ENCODE results near the gene ZSCAN12.

ZSCAN12 gene

GRCh38 chr6:28353356-28353755, 46.2 kb downstream of the ZSCAN12 start:
- no peak for DNase-seq

GRCh38 chr6:28351493-28351925, 48.0 kb downstream of the ZSCAN12 start:
- DNase-seq = no peak

DNA sequence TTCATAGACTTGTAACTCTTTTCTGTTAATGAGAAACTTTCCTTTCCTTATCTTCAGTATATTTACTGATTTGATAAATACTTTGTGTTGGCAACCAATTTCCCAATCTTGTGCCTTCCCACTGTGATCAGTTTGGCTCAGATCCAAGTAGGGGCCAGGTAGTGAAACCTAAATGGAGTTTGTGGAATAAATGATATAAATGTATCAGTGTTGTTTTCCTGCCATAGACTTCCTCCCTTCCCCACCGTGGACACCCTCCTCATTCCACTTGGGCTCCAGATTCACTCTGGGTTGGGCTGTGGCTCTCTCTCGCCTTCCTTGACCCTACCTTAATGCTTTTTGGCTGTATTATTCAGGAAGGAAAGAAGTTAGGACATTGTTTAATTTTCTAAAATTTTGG, 48.5 kb downstream of the ZSCAN12 start:
- DNase-seq = no peak

GRCh38 chr6:28349892-28350737, 49.4 kb downstream of the ZSCAN12 start, which contains the start of gene ZKSCAN3:
Gene ZKSCAN3 (plus strand): TSS chr6:28349947. CDS start chr6:28359587, 9,640 bp downstream.
- peak; percentile 73 for DNase-seq

DNA sequence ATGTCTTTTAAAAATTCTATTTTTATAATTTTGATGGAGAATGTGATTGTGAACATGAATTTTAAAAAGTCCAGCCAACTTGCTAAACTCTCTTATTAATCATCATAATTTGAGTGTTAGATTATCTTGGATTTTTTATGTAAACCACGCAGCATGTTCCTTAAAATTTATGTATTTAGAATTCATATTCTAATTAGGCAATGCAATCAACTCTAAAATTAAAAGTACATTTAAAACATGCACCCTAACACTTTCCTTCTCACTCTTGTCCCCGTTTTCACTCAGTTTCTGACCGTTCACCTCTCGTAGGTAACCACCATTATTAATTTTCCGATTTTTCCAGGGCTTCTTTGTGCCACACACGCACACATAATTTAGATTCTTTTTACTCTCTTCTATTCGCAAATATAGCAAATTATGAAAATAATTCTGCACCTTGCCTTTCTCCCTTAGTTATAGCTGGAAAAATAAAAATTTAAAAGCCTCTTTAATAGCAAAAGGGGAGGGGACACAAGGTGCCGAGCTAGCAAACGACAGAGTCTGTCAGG, 50.1 kb downstream of the ZSCAN12 start:
- DNase-seq = no peak

DNA sequence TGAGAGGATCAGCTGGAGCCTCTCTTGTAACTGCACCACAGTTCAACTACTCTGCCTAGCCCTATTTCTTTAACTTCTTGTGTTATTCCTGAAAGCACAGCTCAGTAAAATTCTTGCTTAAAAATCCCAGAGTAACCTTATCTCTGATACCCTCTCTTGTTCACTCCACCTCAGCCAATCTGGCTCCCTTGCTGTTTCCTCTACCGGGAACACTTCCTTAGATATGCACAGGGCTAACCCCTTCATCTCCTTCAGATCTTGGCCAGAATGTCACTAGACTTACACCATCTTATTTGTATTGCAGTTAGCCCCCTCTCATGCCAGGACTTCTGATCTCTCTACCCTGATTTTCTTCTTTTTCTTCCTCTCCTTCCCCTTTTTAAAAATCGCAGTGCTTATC, 52.4 kb downstream of the ZSCAN12 start:
- DNase-seq = no peak

GRCh38 chr6:28345201-28345600, 54.3 kb downstream of the ZSCAN12 start:
- DNase-seq = no peak

- DNase-seq = no peak
These were observed 55.5 kb downstream of the ZSCAN12 start for GRCh38 chr6:28343898-28344677.

DNA sequence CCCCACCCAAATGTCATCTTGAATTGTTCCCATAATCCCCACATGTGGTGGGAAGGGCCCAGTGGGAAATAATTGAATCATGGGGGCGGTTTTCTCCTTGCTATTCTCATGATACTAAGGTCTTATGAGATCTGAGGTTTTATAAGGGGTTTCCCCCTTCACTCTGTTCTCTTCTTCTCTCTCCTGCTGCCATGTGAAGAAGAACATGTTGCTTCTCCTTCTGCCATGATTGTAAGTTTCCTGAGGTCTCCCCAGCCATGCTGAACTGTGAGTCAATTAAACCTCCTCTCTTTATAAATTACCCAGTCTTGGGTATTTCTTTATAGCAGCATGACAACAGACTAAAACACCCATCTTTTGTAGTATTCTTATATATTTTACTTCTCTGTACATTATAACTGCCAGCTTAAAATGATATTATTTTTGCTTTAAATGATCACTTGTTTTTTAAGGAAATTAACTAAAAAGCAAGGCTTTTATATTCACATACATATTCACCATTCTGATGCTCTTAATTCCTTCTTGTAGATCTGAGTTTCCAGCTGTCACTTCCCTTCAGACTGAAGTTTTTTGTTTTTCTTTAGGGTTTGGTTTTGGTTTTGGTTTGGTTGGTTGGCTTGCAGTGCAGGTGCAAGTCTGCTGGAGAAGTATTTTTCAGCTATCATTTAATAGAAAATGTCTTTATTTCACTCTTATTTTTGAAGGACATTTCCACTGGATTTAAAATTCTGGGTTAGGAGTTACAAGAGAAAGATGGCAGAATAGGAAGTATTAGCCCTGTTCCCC, 59.0 kb downstream of the ZSCAN12 start:
- DNase-seq = no peak

DNA sequence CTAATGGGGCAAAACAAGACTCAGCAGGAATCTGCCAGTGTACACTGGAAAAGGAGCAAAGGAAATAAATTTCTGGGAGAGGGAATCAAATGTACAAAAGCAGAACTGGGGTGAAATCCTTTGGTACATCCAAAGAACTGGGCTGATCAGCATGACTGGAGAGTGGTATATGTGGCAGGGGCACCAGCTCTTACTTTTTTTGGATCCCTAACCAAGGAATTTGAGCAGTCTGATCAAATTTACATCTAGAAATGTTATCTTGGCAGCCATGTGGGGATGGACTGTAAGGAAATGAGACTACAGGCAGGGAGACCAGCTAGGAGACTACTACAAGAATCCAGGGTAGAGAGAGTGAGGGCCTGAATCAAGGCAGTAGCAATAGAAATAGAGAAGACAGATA, 62.4 kb downstream of the ZSCAN12 start:
- no peak for DNase-seq

GRCh38 chr6:28336284-28337120, 63.0 kb downstream of the ZSCAN12 start:
- DNase-seq = peak; percentile 12

DNA sequence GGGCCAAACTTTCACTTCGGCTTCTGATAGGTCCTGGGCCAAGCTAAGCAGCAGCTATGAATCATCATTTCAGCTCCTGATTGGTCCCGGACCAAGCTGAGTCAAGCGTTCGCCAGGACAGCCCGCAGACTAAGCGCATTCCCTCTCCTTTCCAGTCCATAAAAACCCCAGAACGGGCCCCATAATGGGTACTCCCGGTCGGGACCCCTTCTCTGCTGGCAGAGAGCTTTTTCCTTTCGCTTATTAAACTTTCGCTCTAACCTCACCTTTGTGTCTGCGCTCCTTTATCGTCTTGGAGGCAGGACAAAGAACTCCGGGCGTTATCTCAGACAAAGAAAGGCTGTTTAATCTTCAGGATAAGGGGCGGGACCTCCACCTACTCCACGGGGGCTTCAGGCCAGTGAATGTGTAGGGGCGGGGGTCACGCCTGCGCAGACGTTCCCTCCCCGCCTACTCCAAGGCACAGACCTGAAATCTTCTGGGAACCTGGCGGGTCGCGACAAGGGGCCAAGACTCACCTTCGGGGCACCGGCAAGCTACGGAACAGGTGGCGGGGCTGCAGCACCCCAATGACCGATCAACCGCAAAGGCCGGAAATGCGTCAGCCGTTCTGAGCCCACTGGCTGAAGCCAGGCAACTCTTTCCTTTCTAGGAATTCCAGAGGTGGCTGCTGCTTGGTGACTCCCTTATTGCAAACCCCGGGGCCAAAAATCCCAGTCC, 63.8 kb downstream of the ZSCAN12 start, which contains the start of gene ZSCAN31:
TSS of gene ZSCAN31 (minus strand) at position 585 of the 720 bp plus-strand sequence. CDS start 6,465 bp downstream, outside the sequence.
- DNase-seq = peak; percentile 94

GRCh38 chr6:28335040-28335563, 64.4 kb downstream of the ZSCAN12 start:
- no peak for DNase-seq

DNA sequence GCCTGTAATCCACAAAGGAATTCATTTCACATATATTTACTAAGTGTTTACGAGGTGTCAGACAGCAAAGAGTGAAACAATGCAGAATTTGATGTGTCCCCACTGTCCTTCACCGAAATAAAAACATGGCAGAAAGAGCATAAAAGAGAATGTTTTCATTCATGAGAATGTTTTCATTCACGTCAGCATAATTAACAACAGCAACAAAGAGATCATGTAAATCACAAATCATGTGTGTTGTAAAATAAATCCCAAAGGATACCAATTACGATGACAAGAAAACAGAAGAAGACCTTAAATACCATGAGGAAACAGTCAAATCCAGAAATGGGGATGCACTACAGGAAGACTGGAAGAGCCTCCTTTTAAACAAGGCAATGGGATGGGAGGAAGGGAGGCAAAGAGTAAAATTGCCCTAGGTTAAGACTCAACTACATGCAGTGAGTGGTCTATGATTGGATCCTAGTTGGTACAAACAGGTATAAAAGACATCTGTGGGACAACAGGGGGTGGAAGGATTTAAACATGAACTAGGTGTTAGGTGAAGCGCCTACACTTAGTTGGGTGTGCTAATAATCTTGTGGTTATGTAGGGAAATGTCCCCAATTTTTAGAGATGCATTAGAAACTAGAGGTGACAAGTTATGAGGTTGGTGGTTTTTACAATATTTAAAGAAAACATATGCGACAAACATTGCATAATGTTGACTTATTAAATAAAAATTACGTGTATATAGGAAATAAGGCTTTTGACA, 65.1 kb downstream of the ZSCAN12 start:
- no peak for DNase-seq

- DNase-seq = no peak
These were observed 65.9 kb downstream of the ZSCAN12 start for GRCh38 chr6:28333599-28334018.

DNA sequence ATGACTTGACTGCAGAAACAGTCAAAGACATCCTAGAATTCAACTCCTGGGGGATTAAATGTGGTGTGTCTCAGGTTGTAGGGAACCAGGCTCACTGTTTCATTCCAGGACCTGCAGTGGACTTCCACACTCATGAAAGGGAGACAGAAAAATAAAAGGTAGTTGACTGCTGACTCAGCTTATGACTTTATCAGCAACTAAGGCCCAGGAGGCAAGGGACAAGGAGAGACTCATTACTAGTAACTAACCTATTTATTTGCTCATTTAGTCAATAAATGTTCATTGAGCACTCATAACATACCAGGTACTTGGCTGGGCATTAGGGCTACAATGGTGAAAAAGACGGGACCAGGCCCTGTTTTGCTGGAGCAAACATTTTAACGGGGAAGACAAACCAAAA, 66.5 kb downstream of the ZSCAN12 start:
- no peak for DNase-seq

DNA sequence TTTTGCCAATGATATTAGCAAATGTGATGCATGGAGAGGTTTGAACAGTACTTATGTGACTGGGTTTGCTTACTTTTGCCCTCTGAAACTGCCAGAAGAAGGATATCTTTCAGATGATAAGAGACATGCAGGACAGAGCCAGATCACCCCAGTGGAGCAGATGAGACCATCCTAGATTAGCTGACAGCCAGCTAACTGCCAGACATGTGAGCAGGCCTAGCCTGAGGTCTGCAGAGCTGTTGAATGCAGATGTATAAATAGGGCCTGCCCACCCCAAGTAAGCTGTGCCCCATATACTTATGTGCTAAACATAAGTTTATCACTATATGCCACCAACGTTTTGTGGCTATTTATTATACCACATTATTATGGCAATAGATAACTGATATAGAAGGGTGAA, 69.5 kb downstream of the ZSCAN12 start:
- DNase-seq = no peak
